ENCODE measurements around the gene GRID2.

GRID2 gene

GRCh38 chr4:92789741-92790140 is 486.0 kb downstream of the GRID2 start:
- no peak overlapping the region for H3K27ac ChIP-seq (ENCODE audit: low read length)
- TF ChIP-seq EZH2phosphoT487 (IDR thresholded peaks at IDR 0.05; ENCODE audit: low read length) (no peak), EZH2 (optimal IDR thresholded peaks at IDR 0.05; ENCODE audit: low read depth, low read length) (no peak)
- TF ChIP-seq, protein P1, sequence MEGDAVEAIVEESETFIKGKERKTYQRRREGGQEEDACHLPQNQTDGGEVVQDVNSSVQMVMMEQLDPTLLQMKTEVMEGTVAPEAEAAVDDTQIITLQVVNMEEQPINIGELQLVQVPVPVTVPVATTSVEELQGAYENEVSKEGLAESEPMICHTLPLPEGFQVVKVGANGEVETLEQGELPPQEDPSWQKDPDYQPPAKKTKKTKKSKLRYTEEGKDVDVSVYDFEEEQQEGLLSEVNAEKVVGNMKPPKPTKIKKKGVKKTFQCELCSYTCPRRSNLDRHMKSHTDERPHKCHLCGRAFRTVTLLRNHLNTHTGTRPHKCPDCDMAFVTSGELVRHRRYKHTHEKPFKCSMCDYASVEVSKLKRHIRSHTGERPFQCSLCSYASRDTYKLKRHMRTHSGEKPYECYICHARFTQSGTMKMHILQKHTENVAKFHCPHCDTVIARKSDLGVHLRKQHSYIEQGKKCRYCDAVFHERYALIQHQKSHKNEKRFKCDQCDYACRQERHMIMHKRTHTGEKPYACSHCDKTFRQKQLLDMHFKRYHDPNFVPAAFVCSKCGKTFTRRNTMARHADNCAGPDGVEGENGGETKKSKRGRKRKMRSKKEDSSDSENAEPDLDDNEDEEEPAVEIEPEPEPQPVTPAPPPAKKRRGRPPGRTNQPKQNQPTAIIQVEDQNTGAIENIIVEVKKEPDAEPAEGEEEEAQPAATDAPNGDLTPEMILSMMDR (IDR thresholded peaks at IDR 0.05; ENCODE audit: low read length) = no peak
- no peaks in the 10 kb centered on the region for H3K36me3 ChIP-seq (replicated peaks; ENCODE audit: insufficient read depth, low read length)
- H4K20me1 ChIP-seq (ENCODE audit: insufficient read depth, low read length) = no peaks in the 10 kb centered on the region
- H3K4me2 ChIP-seq (ENCODE audit: low read depth, low read length) = no peak overlapping the region
- 0 out of 2 replicates have a peak, but pooled peaks cover 2% of the 10 kb centered on the region for H3K4me1 ChIP-seq (ENCODE audit: low read length)
- H3F3A ChIP-seq (ENCODE audit: insufficient read depth, low read length) = no peaks in the 10 kb centered on the region; the same call in 1 of the 2 replicates
- no peak overlapping the region for H2AFZ ChIP-seq (ENCODE audit: low read length)
- H3K9me2 ChIP-seq (replicated peaks; ENCODE audit: insufficient read depth, low read length) = no peaks in the 10 kb centered on the region
- DNase-seq = no peak
- no peaks in the 10 kb centered on the region for H3K79me2 ChIP-seq (ENCODE audit: low read length)
- H3K9me3 ChIP-seq (replicated peaks; ENCODE audit: insufficient read depth, low read length) = no peaks in the 10 kb centered on the region
- no peak overlapping the region for H3K9ac ChIP-seq (ENCODE audit: low read length)
- no peak overlapping the region for H3K4me3 ChIP-seq (ENCODE audit: low read length)
- H3K27me3 ChIP-seq (replicated peaks; ENCODE audit: insufficient read depth, low read length) = no peaks in the 10 kb centered on the region

GRCh38 chr4:92791871-92792440 is 488.2 kb downstream of the GRID2 start:
- no peaks in the 10 kb centered on the region; the same call in 1 of the 2 replicates for H4K20me1 ChIP-seq (ENCODE audit: insufficient read depth, low read length)
- no peaks in the 10 kb centered on the region; the same call in 1 of the 2 replicates for H3F3A ChIP-seq (ENCODE audit: insufficient read depth, low read length)
- no peaks in the 10 kb centered on the region for H3K27me3 ChIP-seq (replicated peaks; ENCODE audit: insufficient read depth, low read length)
- H3K27ac ChIP-seq (ENCODE audit: low read length) = no peak overlapping the region
- no peak overlapping the region for H3K4me3 ChIP-seq (ENCODE audit: low read length)
- no peaks in the 10 kb centered on the region for H3K9me2 ChIP-seq (replicated peaks; ENCODE audit: insufficient read depth, low read length)
- DNase-seq = no peak
- no peak overlapping the region for H3K9ac ChIP-seq (ENCODE audit: low read length)
- 0 out of 2 replicates have a peak, but pooled peaks cover 2% of the 10 kb centered on the region for H3K4me1 ChIP-seq (ENCODE audit: low read length)
- H3K4me2 ChIP-seq (ENCODE audit: low read depth, low read length) = no peak overlapping the region
- H2AFZ ChIP-seq (ENCODE audit: low read length) = no peak overlapping the region
- H3K79me2 ChIP-seq (ENCODE audit: low read length) = no peaks in the 10 kb centered on the region
- TF ChIP-seq EZH2 (optimal IDR thresholded peaks at IDR 0.05; ENCODE audit: low read depth, low read length) (no peak), EZH2phosphoT487 (IDR thresholded peaks at IDR 0.05; ENCODE audit: low read length) (no peak)
- TF ChIP-seq, protein P1 (IDR thresholded peaks at IDR 0.05; ENCODE audit: low read length) = no peak
- H3K9me3 ChIP-seq (replicated peaks; ENCODE audit: insufficient read depth, low read length) = no peaks in the 10 kb centered on the region
- H3K36me3 ChIP-seq (replicated peaks; ENCODE audit: insufficient read depth, low read length) = no peaks in the 10 kb centered on the region

GRCh38 chr4:92809381-92809780 is 505.6 kb downstream of the GRID2 start:
- Histone ChIP-seq H3K4me1 (ENCODE audit: low read length) (no peaks in the 10 kb centered on the region), H2AFZ (ENCODE audit: low read length) (no peak overlapping the region), H3F3A (ENCODE audit: insufficient read depth, low read length) (no peaks in the 10 kb centered on the region), H3K27ac (ENCODE audit: low read length) (no peak overlapping the region), H3K9me2 (replicated peaks; ENCODE audit: insufficient read depth, low read length) (no peaks in the 10 kb centered on the region), H3K4me3 (ENCODE audit: low read length) (no peak overlapping the region), H3K36me3 (replicated peaks; ENCODE audit: insufficient read depth, low read length) (no peaks in the 10 kb centered on the region), H4K20me1 (ENCODE audit: insufficient read depth, low read length) (no peaks in the 10 kb centered on the region), H3K79me2 (ENCODE audit: low read length) (no peaks in the 10 kb centered on the region), H3K27me3 (replicated peaks; ENCODE audit: insufficient read depth, low read length) (no peaks in the 10 kb centered on the region), H3K9me3 (replicated peaks; ENCODE audit: insufficient read depth, low read length) (no peaks in the 10 kb centered on the region), H3K4me2 (ENCODE audit: low read depth, low read length) (no peak overlapping the region), H3K9ac (ENCODE audit: low read length) (no peak overlapping the region)
- DNase-seq = no peak
- TF ChIP-seq EZH2phosphoT487 (IDR thresholded peaks at IDR 0.05; ENCODE audit: low read length) (no peak), EZH2 (optimal IDR thresholded peaks at IDR 0.05; ENCODE audit: low read depth, low read length) (no peak)
- TF ChIP-seq, protein P1 (IDR thresholded peaks at IDR 0.05; ENCODE audit: low read length) = no peak

Measured in MM.1S (cell line).